Measurements from ENCODE around the gene MMP23B. TPM values are rescaled to one million over a fixed set of nuclear protein-coding genes. Genes with fewer than 3 reads are reported as not detected.
"Not testable (repeated sequence)": the region's sequence is repeated elsewhere in the genome, so short reads cannot be mapped to it uniquely, and the experiment has no call there.

The MMP23B gene
- total RNA-seq, 1 donor from 2014 or later: 0.82 TPM

DNA sequence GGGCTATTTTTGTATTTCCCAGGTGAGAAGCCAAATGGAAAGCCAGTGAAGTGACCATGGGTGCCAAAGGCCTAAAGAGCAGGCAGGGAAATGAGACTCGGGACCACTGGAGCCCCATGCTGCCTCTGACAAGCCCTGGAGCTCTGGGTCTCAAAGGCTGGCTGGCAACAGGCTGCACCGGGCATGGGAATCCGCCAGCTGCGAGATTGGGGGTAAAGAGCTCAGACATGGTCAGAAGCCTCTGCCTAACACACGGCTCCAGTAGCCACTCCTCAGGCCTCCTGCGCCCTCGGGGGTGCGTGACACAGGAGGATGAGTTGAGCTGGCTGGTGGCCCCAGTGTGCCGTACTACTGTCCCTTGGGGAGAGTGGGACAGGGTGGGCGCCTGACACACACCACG, 32.3 kb downstream of the MMP23B start:
- intact Hi-C loops (cut with micrococcal nuclease): not testable (repeated sequence)

DNA sequence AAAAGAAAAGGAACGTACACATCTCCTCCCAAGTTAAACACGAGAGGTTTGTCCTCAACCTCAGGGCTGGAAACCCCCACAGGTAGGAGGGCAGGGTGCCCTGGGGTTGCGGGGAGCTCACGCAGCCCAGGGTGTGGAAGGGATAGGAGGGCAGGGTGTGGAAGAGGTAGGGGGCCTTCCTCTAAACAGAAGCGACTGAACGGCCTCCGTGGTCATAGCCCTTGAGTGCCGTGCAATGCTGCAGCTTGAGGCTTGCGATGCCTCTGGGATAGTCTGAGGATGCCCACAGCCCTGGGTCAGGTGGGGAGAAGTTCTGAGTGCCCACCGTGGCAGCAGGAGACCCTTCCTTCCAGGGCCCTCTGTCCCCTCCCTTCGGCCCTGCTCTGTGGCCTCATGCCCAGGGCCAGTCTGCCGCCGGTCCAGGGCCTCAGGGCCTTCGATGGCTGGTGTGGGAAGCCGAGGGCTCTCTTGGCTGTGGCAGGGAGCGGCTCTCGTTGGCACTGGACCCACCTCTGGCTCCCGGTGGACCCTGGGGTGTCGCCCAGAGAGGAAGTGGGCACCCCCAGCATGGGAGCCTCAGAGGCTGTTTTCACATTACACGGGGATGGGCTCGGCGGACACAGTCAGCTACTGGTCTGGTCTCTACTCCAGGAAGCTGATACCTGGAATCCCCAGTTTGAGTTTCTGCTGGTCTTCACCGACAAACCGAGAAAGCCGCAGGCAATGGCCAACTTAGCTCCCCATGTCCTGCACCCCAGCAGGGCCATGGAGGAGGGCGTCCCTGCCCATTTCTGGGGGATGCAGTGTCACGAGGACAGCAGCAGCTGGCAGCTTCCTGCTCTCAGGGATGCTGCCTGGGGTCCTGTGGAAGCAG, 33.2 kb downstream of the MMP23B start:
- intact Hi-C loops (cut with micrococcal nuclease): no loop called here

DNA sequence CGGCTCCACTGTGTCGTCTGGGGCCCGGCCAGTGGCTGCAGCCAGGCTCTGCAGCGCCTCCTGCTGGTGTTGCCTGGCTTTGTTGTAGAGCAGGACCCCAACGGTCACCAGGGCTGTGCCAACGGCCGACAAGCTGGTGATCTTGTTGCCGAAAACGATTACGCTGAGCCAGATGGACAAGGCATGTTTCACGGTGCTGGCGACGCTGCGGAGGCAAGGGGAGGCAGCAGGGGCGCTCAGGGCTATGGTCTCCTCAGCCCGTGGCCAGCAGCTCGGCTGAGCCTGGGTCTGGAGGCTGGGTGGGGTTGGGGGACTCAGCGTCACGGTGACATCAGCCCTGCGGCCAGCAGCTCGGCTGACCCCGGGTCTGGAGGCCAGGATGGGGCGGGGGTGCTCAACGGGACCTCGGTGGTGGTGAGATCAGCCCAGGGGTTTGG, 33.9 kb downstream of the MMP23B start:
- intact Hi-C loops (cut with micrococcal nuclease): no loop called here

GRCh38 chr1:1666526-1666925, 34.6 kb downstream of the MMP23B start:
- intact Hi-C loops (cut with micrococcal nuclease): no loop called here

- intact Hi-C loops (cut with micrococcal nuclease): no loop called here
Measured at GRCh38 chr1:1669468-1670440, 37.8 kb downstream of the MMP23B start.

DNA sequence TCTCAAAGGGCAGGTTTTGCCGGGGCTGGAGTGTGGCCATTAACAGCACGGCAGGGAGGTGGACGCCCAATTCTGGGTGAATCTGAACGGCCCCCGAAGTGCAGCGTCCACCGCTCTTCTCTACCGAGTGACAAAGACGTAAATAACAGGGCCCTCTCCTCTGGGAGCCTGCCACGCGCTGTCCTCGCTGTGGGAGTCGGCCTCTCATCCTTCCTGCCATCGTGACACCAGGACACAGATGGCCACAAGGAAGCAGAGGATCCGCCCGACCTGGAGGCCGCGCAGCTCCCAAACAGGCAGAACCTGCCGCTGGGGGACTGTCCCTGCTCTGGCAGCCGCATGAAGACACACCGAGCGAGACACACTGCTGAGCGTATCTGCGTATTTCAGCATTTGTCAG, 38.9 kb downstream of the MMP23B start:
- intact Hi-C loops (cut with micrococcal nuclease): no loop called here

DNA sequence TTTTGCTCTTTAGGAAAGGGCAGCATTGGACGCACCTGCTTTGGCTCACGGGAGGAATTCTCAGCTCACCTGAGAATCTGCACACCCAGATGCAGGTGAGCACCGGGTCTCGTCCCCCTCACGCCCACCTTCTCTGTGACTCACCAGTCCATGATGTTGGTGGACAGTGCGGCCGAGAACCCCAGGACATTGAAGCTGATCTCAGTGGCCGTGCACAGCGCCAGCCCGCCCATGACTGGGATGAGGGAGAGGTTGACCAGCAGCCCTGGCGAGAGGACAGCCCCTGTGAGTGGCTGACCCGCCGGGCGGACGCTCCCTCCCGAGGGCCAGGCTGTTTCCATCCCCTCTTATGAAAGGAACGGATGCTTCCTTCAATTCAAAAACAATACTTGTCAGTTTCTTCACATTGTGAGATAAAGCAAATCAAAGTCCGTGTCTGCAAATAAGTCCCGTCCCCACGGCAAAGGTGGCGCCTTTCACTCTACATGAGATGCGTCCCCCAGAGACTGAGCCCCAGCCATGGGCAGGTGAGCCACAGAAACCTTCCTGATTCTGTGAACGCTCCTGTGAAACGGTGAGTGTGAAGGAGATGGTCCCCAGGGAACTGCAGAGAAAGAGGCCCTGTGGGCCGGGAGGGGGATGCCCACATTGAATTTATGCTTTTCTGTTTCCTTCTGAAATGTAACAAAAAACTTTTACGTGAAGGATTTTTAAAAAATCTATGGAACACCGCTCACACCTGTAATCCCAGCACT, 39.6 kb downstream of the MMP23B start:
- intact Hi-C loops (cut with micrococcal nuclease): no loop called here

- intact Hi-C loops (cut with micrococcal nuclease): no loop called here
Measured at GRCh38 chr1:1672181-1672965, 40.4 kb downstream of the MMP23B start.

DNA sequence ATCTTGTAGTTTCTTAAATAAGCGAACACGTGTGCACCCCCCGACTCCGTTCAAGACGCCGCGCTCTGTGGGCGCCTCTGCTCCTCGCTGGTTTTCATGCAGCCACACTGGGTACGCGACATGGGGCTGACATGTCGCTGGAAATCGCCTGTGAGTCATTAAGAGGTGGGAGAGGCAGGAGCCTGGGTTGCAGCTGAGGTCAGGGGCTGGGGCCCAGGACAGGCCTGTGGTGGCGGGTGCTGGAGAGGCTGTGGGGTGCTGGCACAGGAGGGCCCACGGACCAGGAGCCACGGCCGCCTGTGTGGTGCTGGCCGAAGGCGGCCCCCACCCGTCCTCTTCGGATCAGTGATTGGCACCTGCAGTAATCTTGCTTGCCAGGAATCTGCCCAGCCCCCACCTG, 42.8 kb downstream of the MMP23B start:
- intact Hi-C loops (cut with micrococcal nuclease): not testable (repeated sequence)

DNA sequence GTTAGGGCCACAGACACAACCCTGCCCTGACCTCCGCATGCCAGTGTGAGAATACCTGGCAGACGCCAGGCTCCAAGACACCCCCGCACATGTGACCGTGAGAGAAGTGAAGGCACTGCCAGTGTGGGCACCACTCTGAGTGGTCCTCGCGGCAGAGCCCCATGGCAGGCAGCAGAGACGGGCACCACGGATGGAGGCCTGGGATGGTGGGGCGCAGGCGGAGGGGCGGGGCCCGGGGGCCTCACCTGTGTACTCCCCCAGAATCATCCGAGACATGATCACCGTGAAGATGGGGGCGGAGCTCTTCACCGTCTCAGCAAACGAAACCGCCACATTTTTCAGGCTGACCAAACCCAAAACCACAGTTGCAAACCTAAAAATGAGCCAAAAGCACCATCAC, 43.2 kb downstream of the MMP23B start:
- intact Hi-C loops (cut with micrococcal nuclease): not testable (repeated sequence)

DNA sequence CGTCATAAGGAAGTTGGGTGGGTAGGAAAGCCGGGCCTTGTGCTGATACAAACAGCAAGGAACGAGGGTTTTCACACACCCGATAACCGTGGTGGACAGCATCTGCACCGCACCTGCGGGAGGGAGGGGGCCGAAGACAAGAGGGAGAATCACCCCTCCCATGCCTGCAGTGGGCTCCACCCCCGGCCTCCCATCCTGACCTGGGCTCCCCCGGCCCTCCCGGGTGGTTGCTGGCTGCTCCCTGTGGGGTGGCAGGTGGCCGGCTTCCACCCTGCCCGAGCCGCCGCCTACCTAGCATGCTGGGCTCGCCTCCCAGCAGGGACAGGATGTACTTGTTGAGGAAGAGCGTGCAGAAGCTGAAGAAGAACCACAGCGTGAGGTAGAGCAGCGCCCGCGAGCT, 44.1 kb downstream of the MMP23B start:
- intact Hi-C loops (cut with micrococcal nuclease): not testable (repeated sequence)

GRCh38 chr1:1677718-1678580, 46.0 kb downstream of the MMP23B start:
- intact Hi-C loops (cut with micrococcal nuclease): no loop called here

DNA sequence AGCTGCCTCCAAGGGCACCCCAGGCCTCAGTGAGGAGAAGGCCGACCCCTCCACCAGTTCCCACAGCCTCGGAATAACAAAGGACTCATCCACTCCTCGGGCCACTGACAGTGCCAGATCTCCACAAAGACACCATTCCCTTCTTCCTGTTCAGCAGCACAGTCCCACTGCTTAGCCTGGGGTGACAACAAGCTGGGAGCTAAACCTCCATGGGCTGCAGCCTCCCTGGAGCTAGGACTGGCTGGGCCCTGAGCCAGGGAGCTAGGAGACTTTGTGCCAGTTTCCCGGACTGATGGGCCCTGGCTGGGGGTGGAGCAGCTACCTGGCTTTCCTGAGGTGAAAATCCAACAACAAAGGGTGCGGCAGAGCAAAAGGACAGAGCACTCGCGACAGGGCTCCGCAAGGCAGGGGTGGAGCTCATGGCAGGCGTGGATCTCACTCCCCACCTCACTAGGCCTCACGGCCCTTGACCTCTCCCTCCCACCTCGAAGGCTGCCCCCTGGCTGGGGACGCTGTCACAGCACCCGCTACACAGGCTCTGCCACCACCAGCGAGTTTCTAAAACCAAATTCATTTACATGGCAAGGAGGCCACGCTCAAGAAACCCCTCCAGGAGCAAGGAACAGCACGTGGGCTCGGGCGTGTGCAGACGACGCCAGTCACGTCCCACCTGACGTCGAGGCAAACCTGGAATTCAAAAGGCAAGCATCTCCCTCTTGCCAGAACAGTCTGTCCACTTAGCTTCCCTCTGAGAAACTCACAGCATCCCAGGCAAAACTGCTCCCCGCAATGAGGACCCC, 46.8 kb downstream of the MMP23B start:
- intact Hi-C loops (cut with micrococcal nuclease): no loop called here

- intact Hi-C loops (cut with micrococcal nuclease): no loop called here
Measured at GRCh38 chr1:1680031-1680911, 48.3 kb downstream of the MMP23B start.

DNA sequence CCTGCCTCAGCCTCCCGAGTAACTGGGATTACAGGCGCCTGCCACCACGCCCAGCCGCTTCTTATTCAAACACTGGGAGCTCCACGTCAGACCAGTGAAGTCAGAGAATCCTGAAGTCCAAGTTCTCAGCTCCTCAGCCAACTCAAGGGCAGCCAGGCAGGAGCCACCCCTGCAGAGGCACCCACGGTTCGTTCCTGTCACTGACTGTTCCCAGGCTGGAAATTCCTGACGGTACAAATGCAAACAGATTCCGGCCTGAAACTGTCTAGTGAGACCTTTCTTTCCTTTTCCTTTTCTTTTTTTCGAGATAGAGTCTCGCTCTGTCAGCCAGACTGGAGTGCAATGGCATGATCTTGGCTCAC, 48.9 kb downstream of the MMP23B start:
- intact Hi-C loops (cut with micrococcal nuclease): no loop called here

DNA sequence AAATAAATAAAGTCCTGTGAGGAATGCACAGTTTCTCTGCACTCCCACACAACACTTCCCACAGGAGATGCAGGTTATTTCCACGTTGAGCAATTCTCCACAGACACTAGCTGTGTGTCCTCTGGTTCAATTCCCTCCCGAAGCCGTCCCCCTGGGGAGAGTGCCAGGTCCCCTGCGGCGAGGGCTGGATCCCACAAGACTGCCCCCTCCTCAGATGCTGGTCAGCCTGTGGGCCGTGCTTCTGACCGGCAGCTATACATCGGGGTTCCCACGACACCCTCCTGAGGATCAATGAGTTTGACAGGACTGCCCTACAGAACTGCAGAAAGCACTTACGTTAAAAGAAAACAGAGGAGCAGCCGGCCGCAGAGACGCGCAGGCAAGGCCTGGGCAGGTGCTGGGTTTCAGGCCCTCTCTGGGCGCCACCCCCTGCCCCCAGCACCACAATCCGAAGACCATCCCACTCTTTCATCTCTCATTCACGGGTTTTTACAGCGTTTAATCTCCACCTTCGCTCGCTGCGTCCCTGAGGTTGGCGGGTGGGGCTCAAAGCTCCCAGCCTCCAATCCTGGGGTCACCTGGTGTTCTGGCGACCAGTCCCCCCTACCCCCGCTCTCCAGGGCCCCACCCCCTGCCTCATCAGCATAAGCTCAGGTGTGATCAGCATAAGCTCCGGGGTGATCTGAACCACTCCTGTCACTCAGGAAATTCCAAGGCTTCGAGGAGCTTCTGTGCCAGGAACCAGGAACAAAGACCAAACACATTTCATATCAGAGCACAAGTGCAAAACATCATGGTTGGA, 51.3 kb downstream of the MMP23B start:
- intact Hi-C loops (cut with micrococcal nuclease): no loop called here

All from T-helper 2 cell treated with Interferon-gamma antibody and Interleukin-4, amounts not matched to agents 100 ng/mL and 5 ng/mL, for 36 hours (primary cell).